AG09309 (cell line): Measurements from ENCODE around the gene SLC22A1.
"Not testable (repeated sequence)": the region's sequence is repeated elsewhere in the genome, so short reads cannot be mapped to it uniquely, and the experiment has no call there.

Experiments
- DNase-seq: peaks from one replicate; pipeline ENCODE4 v3.0.0-alpha.2; 2010; ENCODE audit warnings: low read depth
- H3K4me3 ChIP-seq: 2 replicates; pipeline ENCODE4 v1.5.1; 2011; ENCODE audit warnings: mild to moderate bottlenecking, low read depth, low read length, moderate library complexity; ENCODE audit not compliant: control insufficient read depth
- CTCF ChIP-seq: IDR thresholded peaks from 2 replicates; pipeline ENCODE4 v1.5.1; 2011; ENCODE audit warnings: mild to moderate bottlenecking, low read depth, low read length, inconsistent platforms; ENCODE audit not compliant: insufficient read depth, control insufficient read depth; ENCODE audit errors: missing control alignments

The SLC22A1 gene

GRCh38 chr6:160120087-160120486 lies 1.5 kb upstream of the SLC22A1 start:
- DNase-seq: no peak
- no peak for TF ChIP-seq CTCF
- H3K4me3 ChIP-seq: no peak overlapping the region

GRCh38 chr6:160121981-160122380 lies 366 bp downstream of the SLC22A1 start:
- no peak for DNase-seq
- no peak for TF ChIP-seq CTCF
- H3K4me3 ChIP-seq: no peak overlapping the region

GRCh38 chr6:160122744-160123143 lies 1.1 kb downstream of the SLC22A1 start:
- no peak for TF ChIP-seq CTCF
- no peak overlapping the region for H3K4me3 ChIP-seq
- no peak for DNase-seq

- no peak for DNase-seq
- no peak for TF ChIP-seq CTCF
Observed at GRCh38 chr6:160124007-160124406, 2.4 kb downstream of the SLC22A1 start.

GRCh38 chr6:160124605-160125004 lies 3.0 kb downstream of the SLC22A1 start:
- H3K4me3 ChIP-seq: no peak overlapping the region
- TF ChIP-seq CTCF: no peak
- DNase-seq: no peak

More at GRCh38 chr6:160124007-160124406, 2.4 kb downstream of the SLC22A1 start:
- no peak overlapping the region for H3K4me3 ChIP-seq

- not testable (repeated sequence) for DNase-seq, H3K4me3 ChIP-seq
Observed at GRCh38 chr6:160125105-160125504, 3.5 kb downstream of the SLC22A1 start.

- no peak overlapping the region for H3K4me3 ChIP-seq
- no peak for TF ChIP-seq CTCF
- DNase-seq: no peak
Observed at GRCh38 chr6:160127270-160128124, 5.9 kb downstream of the SLC22A1 start.
